Lung (tissue), 12 donors: ENCODE measurements around the gene BTBD16. TPM values are rescaled to one million over a fixed set of nuclear protein-coding genes. Genes with fewer than 3 reads are reported as not detected.
A peak's percentile ranks its signal among the peaks of the same experiment; 100 is the strongest.

Experiments
- ATAC-seq: fragments of 200-7000 bp; cut with Tn5 transposase; one replicate; pipeline ENCODE4 v1.9.1; 2020; ENCODE audit warnings: moderate number of reproducible peaks; ENCODE audit not compliant: insufficient read depth, low FRiP score
- DNase-seq, 3 donors: peaks; one replicate each; pipeline ENCODE4 v3.0.0-alpha.2; 2013 to 2017
- H3K27ac ChIP-seq, 2 donors: one replicate each; pipeline ENCODE4 v1.5.1; 2013; ENCODE audit warnings: mild to moderate bottlenecking in 2 of 2, moderate library complexity in 2 of 2, control low read depth in 1 of 2, inconsistent platforms in 1 of 2, low read depth in 1 of 2, low read length in 1 of 2
- H3K27me3 ChIP-seq, 3 donors: one replicate each; pipeline ENCODE4 v1.5.1; 2013; ENCODE audit warnings: low read length in 2 of 3; ENCODE audit not compliant: control insufficient read depth in 3 of 3, insufficient read depth in 3 of 3
- H3K36me3 ChIP-seq, 4 donors: one replicate each; pipeline ENCODE4 v1.5.1; 2013; ENCODE audit warnings: low read length in 4 of 4, mild to moderate bottlenecking in 1 of 4, moderate library complexity in 1 of 4; ENCODE audit not compliant: control insufficient read depth in 4 of 4, insufficient read depth in 4 of 4
- H3K4me1 ChIP-seq, 5 donors: one replicate each; pipeline ENCODE4 v1.5.1; 2013; ENCODE audit warnings: low read length in 5 of 5, mild to moderate bottlenecking in 2 of 5, moderate library complexity in 1 of 5; ENCODE audit not compliant: control insufficient read depth in 5 of 5, insufficient read depth in 5 of 5
- H3K4me3 ChIP-seq: one replicate; pipeline ENCODE4 v1.5.1; 2013; ENCODE audit warnings: mild to moderate bottlenecking, control low read depth, moderate library complexity
- H3K9ac ChIP-seq, 2 donors: one replicate each; pipeline ENCODE4 v1.5.1; 2013; ENCODE audit warnings: low read length in 2 of 2, control low read depth in 1 of 2; ENCODE audit not compliant: insufficient read depth in 1 of 2
- H3K9me3 ChIP-seq, 4 donors: one replicate each; pipeline ENCODE4 v1.5.1; 2013; ENCODE audit warnings: low read length in 3 of 4, mild to moderate bottlenecking in 1 of 4, moderate library complexity in 1 of 4; ENCODE audit not compliant: control insufficient read depth in 4 of 4, insufficient read depth in 3 of 4
- CTCF ChIP-seq: IDR thresholded peaks from 2 replicates; pipeline ENCODE4 v1.5.1; 2012; ENCODE audit warnings: mild to moderate bottlenecking; ENCODE audit errors: control extremely low read depth, extremely low read depth
- WGBS, 2 donors: extraction: QIAGEN DNeasy Blood & Tissue Kit; methylation state at CpG; one replicate each; pipeline ENCODE4 v1.1.7; 2013; 5-methylcytosine and 5-hydroxymethylcytosine counted together
- polyA plus RNA-seq, 2 donors: library from polyadenylated mRNA; stranded (reverse); fragments of 200-250 nt; gene quantifications; one replicate each; pipeline ENCODE4 v1.2.1, GENCODE V29; 2013
- total RNA-seq, 2 donors: library from RNA; depleted of rRNA in 1 of 2; stranded (reverse); fragments of >200 nt in 1 of 2; gene quantifications; one replicate each; pipeline ENCODE4 v1.2.1, GENCODE V29; 2014 to 2021
- donor health status: control.
- donor health status: control.
- donor health status: Bipolar disorder and iron deficiency.
- donor health status: healthy.
- donor health status: DM: yes; HTN: yes; CAD: no.

BTBD16 gene
- total and polyA plus RNA-seq, 4 donors: 0.03 to 0.73 (median 0.67) TPM; not detected in 1

- H3K36me3 ChIP-seq: no peaks in the 10 kb centered on the region
- peaks cover 0 to 2% (median 0%) of the 10 kb centered on the region in 4 donors for H3K9me3 ChIP-seq
- H3K4me1 ChIP-seq: peaks cover 0 to 10% (median 5%) of the 10 kb centered on the region in 5 donors
- H3K4me3 ChIP-seq: no peak overlapping the region
- H3K27me3 ChIP-seq: no peaks in the 10 kb centered on the region
- H3K9ac ChIP-seq: peak overlapping the region; percentile 61 to 72
- ATAC-seq: no peak
- WGBS, 2 donors: 6 to 8% methylated on average over 13 of the region's 13 CpGs
- TF ChIP-seq CTCF: no peak
- DNase-seq: peak in 1 of 3 donors; percentile 34
- H3K27ac ChIP-seq: peak overlapping the region; percentile 79 to 91
Observed at GRCh38 chr10:122373721-122374120, 102.6 kb downstream of the BTBD16 start.

- peaks cover 0 to 11% (median 5%) of the 10 kb centered on the region in 5 donors for H3K4me1 ChIP-seq
- WGBS, 2 donors: 1% methylated on average over 70 to 71 of the region's 71 CpGs
- no peaks in the 10 kb centered on the region for H3K36me3 ChIP-seq
- peak within 1 kb of the TSS; percentile 69 to 80 for H3K9ac ChIP-seq
- H3K27me3 ChIP-seq: no peaks in the 10 kb centered on the region
- H3K9me3 ChIP-seq: no peaks in the 10 kb centered on the region
- peak; percentile 95 to 97 (median 96) for DNase-seq
- peak within 1 kb of the TSS; percentile 82 for H3K4me3 ChIP-seq
- no peak for TF ChIP-seq CTCF
- peak within 1 kb of the TSS; percentile 97 to 100 for H3K27ac ChIP-seq
- ATAC-seq: peak; percentile 96
Observed at GRCh38 chr10:122374237-122374858, 103.3 kb downstream of the BTBD16 start, which contains the start of gene PLEKHA1. Gene PLEKHA1, plus strand, starts transcription at chr10:122374708. Its CDS starts 18,493 bp downstream, at chr10:122393201.

- 1% methylated on average over 50 to 89 of the region's 89 CpGs for WGBS, 2 donors
- peaks cover 0 to 13% (median 5%) of the 10 kb centered on the region in 5 donors for H3K4me1 ChIP-seq
Observed at GRCh38 chr10:122374859-122375678, 104.0 kb downstream of the BTBD16 start.

More at GRCh38 chr10:122374859-122375678, 104.0 kb downstream of the BTBD16 start:
- DNase-seq (peak; percentile 58 to 71 (median 64)), ATAC-seq (peak; percentile 59)
- Histone ChIP-seq H3K27me3 (no peaks in the 10 kb centered on the region), H3K9me3 (no peaks in the 10 kb centered on the region), H3K27ac (peak overlapping the region; percentile 97 to 100), H3K4me3 (peak overlapping the region; percentile 82), H3K36me3 (no peaks in the 10 kb centered on the region), H3K9ac (peak overlapping the region; percentile 69 to 80)
- no peak for TF ChIP-seq CTCF
